Endothelial cell (in vitro differentiated cells): Measurements from ENCODE around the gene HS6ST3. TPM values are rescaled to one million over a fixed set of nuclear protein-coding genes. Genes with fewer than 3 reads are reported as not detected.

ENCODE experiments used
- DNase-seq: peaks from one replicate; pipeline ENCODE4 v3.0.0; 2021; ENCODE audit warnings: low spot score
- H3K27ac Mint-ChIP-seq: one replicate; pipeline ENCODE4 v1.8.0; 2021; ENCODE audit warnings: mixed read lengths, inconsistent platforms; ENCODE audit not compliant: unreplicated experiment
- H3K27me3 Mint-ChIP-seq: one replicate; pipeline ENCODE4 v1.8.0; 2021; ENCODE audit warnings: mild to moderate bottlenecking, moderate library complexity, mixed read lengths, inconsistent platforms; ENCODE audit not compliant: unreplicated experiment
- H3K36me3 Mint-ChIP-seq: one replicate; pipeline ENCODE4 v1.8.0; 2021; ENCODE audit warnings: mild to moderate bottlenecking, low read depth, mixed read lengths, inconsistent platforms; ENCODE audit not compliant: unreplicated experiment
- H3K4me1 Mint-ChIP-seq: one replicate; pipeline ENCODE4 v1.8.0; 2021; ENCODE audit warnings: mild to moderate bottlenecking, mixed read lengths, inconsistent platforms; ENCODE audit not compliant: unreplicated experiment
- H3K4me3 Mint-ChIP-seq: one replicate; pipeline ENCODE4 v1.8.0; 2021; ENCODE audit warnings: mild to moderate bottlenecking, mixed read lengths, inconsistent platforms; ENCODE audit not compliant: unreplicated experiment
- H3K9me3 Mint-ChIP-seq: one replicate; pipeline ENCODE4 v1.8.0; 2021; ENCODE audit warnings: mixed read lengths, inconsistent platforms; ENCODE audit not compliant: unreplicated experiment
- total RNA-seq: library from RNA; stranded (reverse); fragmentation: NEBNext Ultra II Directional; extraction: Animal tissue kit (Norgen Biotek cat#: 25700); gene quantifications from one replicate; pipeline ENCODE4 v1.2.1, GENCODE V29; 2021; ENCODE audit not compliant: unreplicated experiment
- TF ChIP-seq, protein P1 (sequence below): fragments of 200-600 bp; sonication (generic); IDR thresholded peaks from one replicate; pipeline ENCODE4 v1.5.0; 2021; ENCODE audit warnings: antibody characterized with exemption; ENCODE audit not compliant: unreplicated experiment

Gene HS6ST3
- total RNA-seq, 1 donor from 2014 or later: 1.9 TPM

DNA sequence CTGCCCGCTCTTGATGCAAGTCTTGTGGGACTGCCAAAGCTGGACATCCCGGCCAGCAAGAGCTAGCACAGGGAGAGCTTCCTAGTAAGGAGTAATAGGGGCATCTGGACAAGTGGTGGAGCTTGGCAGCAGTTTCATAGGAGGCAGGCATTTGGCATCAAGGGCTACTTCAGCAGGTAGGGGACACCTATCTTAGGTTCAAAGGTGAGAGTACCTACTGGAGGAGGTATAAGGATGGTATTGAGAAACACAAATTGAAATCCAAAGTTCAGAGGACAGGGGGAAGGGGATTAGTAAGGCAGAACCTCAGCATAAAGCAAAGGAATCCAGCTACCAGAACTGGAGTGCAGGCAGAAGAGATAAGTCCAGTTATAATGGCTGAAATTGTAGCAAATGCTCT, 462.7 kb downstream of the HS6ST3 start:
- Mint-ChIP-seq H3K4me1 (no peaks in the 10 kb centered on the region), H3K27ac (no peak overlapping the region), H3K36me3 (no peaks in the 10 kb centered on the region), H3K4me3 (no peak overlapping the region), H3K9me3 (no peaks in the 10 kb centered on the region), H3K27me3 (peaks cover 3% of the 10 kb centered on the region)
- TF ChIP-seq, protein P1, sequence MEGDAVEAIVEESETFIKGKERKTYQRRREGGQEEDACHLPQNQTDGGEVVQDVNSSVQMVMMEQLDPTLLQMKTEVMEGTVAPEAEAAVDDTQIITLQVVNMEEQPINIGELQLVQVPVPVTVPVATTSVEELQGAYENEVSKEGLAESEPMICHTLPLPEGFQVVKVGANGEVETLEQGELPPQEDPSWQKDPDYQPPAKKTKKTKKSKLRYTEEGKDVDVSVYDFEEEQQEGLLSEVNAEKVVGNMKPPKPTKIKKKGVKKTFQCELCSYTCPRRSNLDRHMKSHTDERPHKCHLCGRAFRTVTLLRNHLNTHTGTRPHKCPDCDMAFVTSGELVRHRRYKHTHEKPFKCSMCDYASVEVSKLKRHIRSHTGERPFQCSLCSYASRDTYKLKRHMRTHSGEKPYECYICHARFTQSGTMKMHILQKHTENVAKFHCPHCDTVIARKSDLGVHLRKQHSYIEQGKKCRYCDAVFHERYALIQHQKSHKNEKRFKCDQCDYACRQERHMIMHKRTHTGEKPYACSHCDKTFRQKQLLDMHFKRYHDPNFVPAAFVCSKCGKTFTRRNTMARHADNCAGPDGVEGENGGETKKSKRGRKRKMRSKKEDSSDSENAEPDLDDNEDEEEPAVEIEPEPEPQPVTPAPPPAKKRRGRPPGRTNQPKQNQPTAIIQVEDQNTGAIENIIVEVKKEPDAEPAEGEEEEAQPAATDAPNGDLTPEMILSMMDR: no peak
- no peak for DNase-seq

DNA sequence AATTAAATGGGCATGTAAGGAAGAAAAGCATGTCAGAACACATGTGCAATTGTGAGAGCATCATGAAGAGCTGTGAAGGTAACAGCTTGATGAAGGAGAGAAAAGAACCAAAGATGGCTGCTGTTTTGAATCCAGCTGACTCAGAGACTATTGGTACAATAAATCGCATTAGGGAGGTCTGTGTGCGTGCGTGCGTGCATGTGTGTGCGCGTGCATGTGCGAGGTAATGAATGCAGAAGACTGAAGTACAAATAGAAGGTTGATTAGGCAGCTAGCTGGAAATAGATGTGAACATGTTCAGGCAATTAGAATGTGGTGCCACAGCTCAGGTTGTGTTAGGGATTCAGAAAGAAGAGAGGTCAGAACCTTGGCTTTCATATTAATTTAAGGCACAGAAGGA, 463.9 kb downstream of the HS6ST3 start:
- TF ChIP-seq, protein P1: no peak
- Mint-ChIP-seq H3K9me3 (no peaks in the 10 kb centered on the region), H3K36me3 (no peaks in the 10 kb centered on the region), H3K27ac (no peak overlapping the region), H3K4me1 (no peaks in the 10 kb centered on the region), H3K4me3 (no peak overlapping the region), H3K27me3 (no peaks in the 10 kb centered on the region)
- DNase-seq: no peak

DNA sequence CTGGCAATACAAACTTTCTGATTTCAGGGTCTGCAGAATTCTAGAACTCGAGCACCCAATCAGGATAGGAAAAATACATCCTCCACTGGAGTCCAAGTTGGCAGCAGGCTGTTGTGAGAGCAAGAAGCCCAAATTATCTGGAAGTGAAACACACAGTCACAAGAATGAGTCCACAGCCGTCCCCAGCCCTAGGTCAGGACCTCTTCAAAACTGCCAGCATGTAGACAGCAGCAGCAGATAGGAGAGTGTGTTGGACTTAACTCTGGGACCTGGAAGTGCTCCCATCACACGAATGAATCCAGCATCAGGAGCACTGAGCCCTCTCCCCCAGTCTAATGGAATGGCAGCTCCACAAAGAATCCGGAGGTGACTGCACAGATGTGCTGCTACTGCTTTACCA, 483.7 kb downstream of the HS6ST3 start:
- Mint-ChIP-seq H3K27me3 (no peaks in the 10 kb centered on the region), H3K4me3 (no peak overlapping the region)

DNA sequence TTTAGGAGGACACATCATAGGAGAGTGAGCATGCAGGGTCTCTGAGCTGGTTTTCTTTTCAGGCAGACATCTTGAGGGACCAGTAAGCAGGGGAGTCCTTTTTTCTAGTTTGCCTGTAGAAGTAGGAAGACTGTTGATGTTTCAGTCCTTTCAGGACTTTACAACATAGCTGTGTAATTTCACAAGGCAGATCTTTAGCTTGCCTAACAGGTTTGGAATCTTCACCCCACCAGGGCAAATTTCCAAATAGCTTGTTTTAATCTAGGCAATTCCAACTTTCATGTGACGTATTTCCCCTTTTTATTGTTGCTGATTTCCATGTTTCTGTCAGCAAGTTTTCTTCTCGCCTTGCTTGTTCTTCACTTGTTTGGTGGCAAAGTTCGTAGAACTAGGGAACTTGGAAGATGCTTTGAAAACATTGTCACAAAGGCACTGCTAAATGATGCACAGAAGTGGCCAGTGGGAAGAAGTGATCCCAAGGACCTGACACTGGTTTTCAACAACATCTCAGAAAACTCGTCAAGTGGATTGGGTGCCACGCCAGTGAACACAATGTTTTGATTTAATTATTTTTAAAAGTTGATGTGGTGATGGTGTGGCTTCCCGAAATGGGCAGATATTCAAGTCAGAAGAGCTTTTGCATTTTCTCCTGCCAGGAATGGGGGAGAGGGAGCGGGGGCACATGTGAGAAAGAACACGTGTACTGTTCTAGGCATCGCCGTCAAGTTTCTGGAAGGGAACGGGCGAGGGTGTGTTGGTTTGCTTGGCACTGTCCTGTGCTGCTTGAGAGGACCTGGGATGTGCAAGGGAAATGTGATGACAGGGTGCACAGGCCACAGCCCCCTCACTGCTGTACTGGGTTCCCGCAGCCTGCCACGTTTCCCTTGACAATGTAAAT, 485.8 kb downstream of the HS6ST3 start:
- Mint-ChIP-seq H3K36me3 (no peaks in the 10 kb centered on the region), H3K4me3 (no peak overlapping the region), H3K27me3 (no peaks in the 10 kb centered on the region), H3K4me1 (no peaks in the 10 kb centered on the region), H3K27ac (no peak overlapping the region), H3K9me3 (no peaks in the 10 kb centered on the region)
- DNase-seq: no peak
- TF ChIP-seq, protein P1: no peak

More for the DNA sequence above, 483.7 kb downstream of the HS6ST3 start:
- no peaks in the 10 kb centered on the region for H3K4me1 Mint-ChIP-seq
- no peak overlapping the region for H3K27ac Mint-ChIP-seq
- DNase-seq: no peak
- TF ChIP-seq, protein P1: no peak
- no peaks in the 10 kb centered on the region for H3K36me3 Mint-ChIP-seq
- H3K9me3 Mint-ChIP-seq: no peaks in the 10 kb centered on the region

DNA sequence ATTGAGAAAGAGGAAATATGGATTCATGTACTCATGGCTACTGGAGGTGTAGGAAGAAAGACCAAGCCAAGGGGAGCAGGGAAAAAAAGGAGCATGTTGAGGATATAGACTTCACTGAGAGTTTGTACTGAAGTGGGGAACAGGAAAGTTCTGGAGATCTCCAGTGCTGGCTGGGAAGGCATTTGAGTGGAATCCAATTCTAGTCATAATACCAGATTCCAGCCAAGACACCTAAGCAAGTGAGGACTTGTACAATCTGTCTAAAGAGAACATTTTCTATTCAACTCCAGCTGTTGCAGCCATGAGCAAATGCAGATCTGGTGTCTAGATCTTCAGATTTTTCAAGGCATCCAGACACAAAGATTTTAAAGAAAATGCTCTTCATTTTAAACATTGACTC, 491.8 kb downstream of the HS6ST3 start:
- H3K4me3 Mint-ChIP-seq: no peak overlapping the region
- no peaks in the 10 kb centered on the region for H3K9me3 Mint-ChIP-seq
- H3K27ac Mint-ChIP-seq: no peak overlapping the region
- DNase-seq: no peak
- H3K27me3 Mint-ChIP-seq: peaks cover 2% of the 10 kb centered on the region
- no peaks in the 10 kb centered on the region for H3K36me3 Mint-ChIP-seq
- no peaks in the 10 kb centered on the region for H3K4me1 Mint-ChIP-seq
- TF ChIP-seq, protein P1: no peak
